Stimulated activated CD4-positive, alpha-beta T cell treated with anti-CD3 and anti-CD28 coated beads, Interleukin-15, amount 100 ng/mL, for 48 hours (primary cell): Measurements from ENCODE around the gene LGALS8.

ENCODE experiments used
- DNase-seq, 2 donors: peaks; one replicate each; pipeline ENCODE4 v3.0.0-alpha.2; 2020; ENCODE audit warnings: low read depth in 2 of 2

The LGALS8 gene

GRCh38 chr1:236589531-236589930 is 65.7 kb downstream of the LGALS8 start:
- DNase-seq = no peak

GRCh38 chr1:236590553-236591150 is 66.9 kb downstream of the LGALS8 start:
- no peak for DNase-seq

- DNase-seq = no peak
Observed at GRCh38 chr1:236602171-236602570, 78.4 kb downstream of the LGALS8 start.
